PFSK-1 (cell line): Measurements from ENCODE around the gene DSN1.

Experiments
- FOXP2 ChIP-seq: optimal IDR thresholded peaks from 2 replicates; pipeline ENCODE3; 2011; ENCODE audit warnings: borderline replicate concordance, control low read depth, inconsistent platforms; ENCODE audit not compliant: insufficient read depth; ENCODE audit errors: extremely low read length, extremely low read depth
- POLR2AphosphoS5 ChIP-seq: IDR thresholded peaks from 2 replicates; pipeline ENCODE4 v1.6.1; 2012; ENCODE audit warnings: low read depth, mild to moderate bottlenecking, control low read depth, low read length, moderate library complexity
- SIN3A ChIP-seq: IDR thresholded peaks from 2 replicates; pipeline ENCODE4 v1.6.1; 2012; ENCODE audit warnings: mild to moderate bottlenecking, low read length, moderate library complexity, borderline replicate concordance; ENCODE audit not compliant: insufficient read depth
- TAF1 ChIP-seq: IDR thresholded peaks from 2 replicates; pipeline ENCODE4 v1.6.1; 2012; ENCODE audit warnings: low read length, control low read depth, borderline replicate concordance; ENCODE audit not compliant: insufficient read depth
- TF ChIP-seq, protein P1 (sequence below), 2 experiments: IDR thresholded peaks; 2 replicates each; pipeline versions ENCODE4 v1.6.1 to v1.8.0; 2011 to 2012; ENCODE audit warnings: low read depth in 2 of 2, low read length in 2 of 2, control low read depth in 1 of 2, inconsistent platforms in 1 of 2, mild to moderate bottlenecking in 1 of 2, moderate library complexity in 1 of 2; ENCODE audit not compliant: insufficient read depth in 1 of 2

The DSN1 gene

DNA sequence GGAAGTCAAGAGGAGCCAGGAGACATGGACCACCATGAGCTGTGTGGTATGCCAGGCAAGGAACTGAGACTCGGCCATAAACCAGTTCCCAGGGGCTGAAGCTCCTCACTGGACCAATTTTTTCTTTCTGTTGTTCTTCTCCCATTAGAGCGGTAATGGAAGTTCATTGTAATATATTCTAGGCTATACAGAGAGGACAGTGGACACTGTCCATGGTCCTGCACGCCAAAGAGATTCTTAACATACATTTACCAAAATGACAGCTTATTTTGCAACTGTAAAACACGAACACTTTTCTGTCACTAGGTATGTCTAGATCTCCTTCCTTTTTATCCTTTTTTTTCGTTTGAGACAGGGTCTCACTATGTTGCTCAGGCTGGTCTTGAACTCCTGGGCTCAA, 13.1 kb upstream of the DSN1 start:
- no peak for TF ChIP-seq FOXP2
- TF ChIP-seq, protein P1, sequence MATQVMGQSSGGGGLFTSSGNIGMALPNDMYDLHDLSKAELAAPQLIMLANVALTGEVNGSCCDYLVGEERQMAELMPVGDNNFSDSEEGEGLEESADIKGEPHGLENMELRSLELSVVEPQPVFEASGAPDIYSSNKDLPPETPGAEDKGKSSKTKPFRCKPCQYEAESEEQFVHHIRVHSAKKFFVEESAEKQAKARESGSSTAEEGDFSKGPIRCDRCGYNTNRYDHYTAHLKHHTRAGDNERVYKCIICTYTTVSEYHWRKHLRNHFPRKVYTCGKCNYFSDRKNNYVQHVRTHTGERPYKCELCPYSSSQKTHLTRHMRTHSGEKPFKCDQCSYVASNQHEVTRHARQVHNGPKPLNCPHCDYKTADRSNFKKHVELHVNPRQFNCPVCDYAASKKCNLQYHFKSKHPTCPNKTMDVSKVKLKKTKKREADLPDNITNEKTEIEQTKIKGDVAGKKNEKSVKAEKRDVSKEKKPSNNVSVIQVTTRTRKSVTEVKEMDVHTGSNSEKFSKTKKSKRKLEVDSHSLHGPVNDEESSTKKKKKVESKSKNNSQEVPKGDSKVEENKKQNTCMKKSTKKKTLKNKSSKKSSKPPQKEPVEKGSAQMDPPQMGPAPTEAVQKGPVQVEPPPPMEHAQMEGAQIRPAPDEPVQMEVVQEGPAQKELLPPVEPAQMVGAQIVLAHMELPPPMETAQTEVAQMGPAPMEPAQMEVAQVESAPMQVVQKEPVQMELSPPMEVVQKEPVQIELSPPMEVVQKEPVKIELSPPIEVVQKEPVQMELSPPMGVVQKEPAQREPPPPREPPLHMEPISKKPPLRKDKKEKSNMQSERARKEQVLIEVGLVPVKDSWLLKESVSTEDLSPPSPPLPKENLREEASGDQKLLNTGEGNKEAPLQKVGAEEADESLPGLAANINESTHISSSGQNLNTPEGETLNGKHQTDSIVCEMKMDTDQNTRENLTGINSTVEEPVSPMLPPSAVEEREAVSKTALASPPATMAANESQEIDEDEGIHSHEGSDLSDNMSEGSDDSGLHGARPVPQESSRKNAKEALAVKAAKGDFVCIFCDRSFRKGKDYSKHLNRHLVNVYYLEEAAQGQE (IDR thresholded peaks at IDR 0.05; ENCODE audit: insufficient read depth in 1 of 2, low read depth in 2 of 2, low read length in 2 of 2) = peak; percentile 68 to 87

DNA sequence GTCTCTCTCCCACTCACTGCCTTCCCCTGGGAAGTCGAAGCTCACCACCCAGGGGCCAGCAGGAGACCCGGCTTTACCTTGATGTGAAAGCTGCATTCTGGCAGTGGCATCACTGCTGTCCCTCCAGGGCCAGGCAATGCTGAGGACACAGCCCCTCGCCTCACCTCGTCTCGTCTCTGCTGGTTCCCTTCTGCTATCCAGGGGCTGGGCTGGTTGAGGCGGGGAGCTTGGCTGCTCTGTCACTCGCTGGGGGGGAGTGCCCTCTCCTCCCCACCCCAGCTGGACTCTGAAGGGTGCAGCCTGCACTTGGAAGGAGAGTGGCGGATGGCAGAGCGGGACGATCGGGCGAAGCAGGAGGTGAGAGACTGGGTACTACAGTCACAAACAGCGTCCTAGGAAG, 12.7 kb upstream of the DSN1 start:
- TF ChIP-seq TAF1 = no peak
- TF ChIP-seq, protein P1 (IDR thresholded peaks at IDR 0.05; ENCODE audit: insufficient read depth in 1 of 2, low read depth in 2 of 2, low read length in 2 of 2) = no peak
- no peak for TF ChIP-seq FOXP2
- TF ChIP-seq POLR2AphosphoS5 = no peak
- no peak for TF ChIP-seq SIN3A

DNA sequence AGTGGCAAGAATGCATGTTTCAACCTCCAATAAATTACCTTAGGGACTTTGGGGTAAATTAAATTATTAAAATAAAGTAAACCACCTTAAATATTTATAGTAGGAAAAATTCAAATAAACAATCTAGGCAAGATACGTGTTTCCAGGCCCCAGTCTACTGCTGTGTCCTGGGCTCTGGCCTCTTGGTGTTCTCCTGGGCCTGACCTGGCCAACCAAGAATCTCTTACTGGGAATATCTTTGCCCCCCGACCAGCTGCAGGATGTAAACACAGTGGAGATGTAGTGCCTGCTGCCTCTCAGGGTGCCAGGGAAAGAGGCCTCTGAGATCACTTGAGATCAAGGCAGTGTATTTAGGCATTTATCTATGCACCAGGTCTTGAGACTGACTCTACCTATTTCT, 11.7 kb upstream of the DSN1 start:
- TF ChIP-seq TAF1 (no peak), POLR2AphosphoS5 (no peak), FOXP2 (no peak), SIN3A (no peak)
- TF ChIP-seq, protein P1 (IDR thresholded peaks at IDR 0.05; ENCODE audit: insufficient read depth in 1 of 2, low read depth in 2 of 2, low read length in 2 of 2) = no peak

DNA sequence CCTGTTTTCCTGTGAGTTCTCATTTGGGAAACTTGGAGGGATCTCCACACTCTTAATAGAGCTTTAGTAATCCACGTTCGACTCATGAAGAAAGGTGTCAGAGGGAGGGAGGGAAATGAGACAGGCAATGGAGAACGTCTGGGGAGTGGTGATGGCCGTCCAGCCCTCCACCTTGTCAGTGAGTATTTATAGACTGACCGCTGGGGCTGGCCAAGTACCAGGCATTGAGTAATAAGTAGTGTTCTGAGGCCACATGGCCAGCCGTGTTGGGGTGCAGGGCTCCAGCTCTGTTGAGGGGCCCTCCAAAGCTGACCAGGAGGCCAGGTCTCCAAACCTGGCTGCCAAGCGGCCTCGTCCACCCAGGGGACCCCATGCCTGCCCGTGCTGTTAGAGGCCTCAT, 11.3 kb upstream of the DSN1 start:
- TF ChIP-seq, protein P1 (IDR thresholded peaks at IDR 0.05; ENCODE audit: insufficient read depth in 1 of 2, low read depth in 2 of 2, low read length in 2 of 2) = no peak

DNA sequence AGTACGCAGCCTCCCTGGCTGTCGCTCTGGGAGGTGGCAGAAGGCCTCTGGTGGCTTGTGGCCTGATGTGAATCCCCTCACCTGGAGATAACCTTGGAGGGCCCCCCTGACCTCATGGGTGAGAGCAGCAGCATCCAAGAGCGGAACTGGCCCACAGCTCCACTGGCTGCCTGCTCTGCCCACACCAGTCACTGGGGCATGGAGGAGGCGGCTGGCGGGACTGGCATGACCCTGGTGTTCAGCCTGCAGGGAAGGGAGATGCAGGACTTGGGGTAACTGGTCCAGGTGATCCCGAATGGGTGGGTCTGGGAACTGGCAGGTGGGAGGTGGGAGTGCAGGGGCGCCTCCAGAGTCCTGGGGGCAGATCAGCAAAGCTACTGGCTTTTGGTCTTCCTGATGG, 10.6 kb upstream of the DSN1 start:
- TF ChIP-seq SIN3A = no peak
- TF ChIP-seq, protein P1 (IDR thresholded peaks at IDR 0.05; ENCODE audit: insufficient read depth in 1 of 2, low read depth in 2 of 2, low read length in 2 of 2) = no peak
- TF ChIP-seq FOXP2 = no peak
- TF ChIP-seq TAF1 = no peak
- TF ChIP-seq POLR2AphosphoS5 = no peak
